ENCODE measurements around the gene SLC2A3.

GRCh38 chr12:7877420-7877819, 58.6 kb downstream of the SLC2A3 start:
- TF ChIP-seq CTCF (IDR thresholded peaks at IDR 0.05; ENCODE audit: low read depth, low read length) (no peak), EZH2phosphoT487 (IDR thresholded peaks at IDR 0.05; ENCODE audit: low read depth) (no peak)
